RWPE1 (cell line): Measurements from ENCODE around the gene FREM2.

Source experiments
- CTCF ChIA-PET: fragments of 350-600 bp; sonication (Branson Sonifier 250); formaldehyde crosslinking; extraction: SDS; loops from one replicate; lab custom pipeline; 2021; lab: Yijun Ruan, JAX
- POLR2A ChIA-PET: fragments of 400-600 bp; formaldehyde crosslinking; extraction: SDS; loops from one replicate; lab custom pipeline; 2020; ENCODE audit warnings: antibody characterized with exemption; ENCODE audit not compliant: low non-redundant PET; lab: Yijun Ruan, JAX
- DNase-seq: peaks from one replicate; pipeline ENCODE4 v3.0.0; 2012; ENCODE audit warnings: low spot score
- H3K27ac ChIP-seq: fragments of 450-650 bp; 2 replicates; pipeline ENCODE4 v1.5.1; 2017
- TF ChIP-seq, protein P1 (sequence below): fragments of 450-650 bp; conservative IDR thresholded peaks from 2 replicates; pipeline ENCODE4 v1.5.1; 2017; ENCODE audit warnings: low read depth, mild to moderate bottlenecking

FREM2 gene

DNA sequence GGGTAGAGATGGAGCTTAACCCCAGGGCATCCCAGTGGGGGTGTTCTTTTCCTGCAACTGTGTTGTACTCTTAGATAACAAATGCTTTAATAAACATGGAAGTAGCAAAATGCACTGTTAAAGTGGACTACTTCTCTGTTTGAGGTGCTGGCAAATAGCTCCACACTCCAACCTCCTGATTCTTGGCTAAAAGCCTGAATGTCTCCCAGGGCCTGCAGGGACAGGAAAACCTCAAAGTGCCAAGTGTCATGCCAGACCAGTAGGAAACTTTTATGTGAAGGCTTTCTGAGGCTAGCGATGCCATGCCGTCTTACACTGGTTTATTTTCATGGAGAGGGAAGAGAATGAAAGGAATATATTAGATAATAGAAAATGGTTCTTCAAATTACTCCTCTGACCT, 6.8 kb downstream of the FREM2 start:
- ChIA-PET POLR2A (no interaction called here), CTCF (no interaction called here)
- TF ChIP-seq, protein P1, sequence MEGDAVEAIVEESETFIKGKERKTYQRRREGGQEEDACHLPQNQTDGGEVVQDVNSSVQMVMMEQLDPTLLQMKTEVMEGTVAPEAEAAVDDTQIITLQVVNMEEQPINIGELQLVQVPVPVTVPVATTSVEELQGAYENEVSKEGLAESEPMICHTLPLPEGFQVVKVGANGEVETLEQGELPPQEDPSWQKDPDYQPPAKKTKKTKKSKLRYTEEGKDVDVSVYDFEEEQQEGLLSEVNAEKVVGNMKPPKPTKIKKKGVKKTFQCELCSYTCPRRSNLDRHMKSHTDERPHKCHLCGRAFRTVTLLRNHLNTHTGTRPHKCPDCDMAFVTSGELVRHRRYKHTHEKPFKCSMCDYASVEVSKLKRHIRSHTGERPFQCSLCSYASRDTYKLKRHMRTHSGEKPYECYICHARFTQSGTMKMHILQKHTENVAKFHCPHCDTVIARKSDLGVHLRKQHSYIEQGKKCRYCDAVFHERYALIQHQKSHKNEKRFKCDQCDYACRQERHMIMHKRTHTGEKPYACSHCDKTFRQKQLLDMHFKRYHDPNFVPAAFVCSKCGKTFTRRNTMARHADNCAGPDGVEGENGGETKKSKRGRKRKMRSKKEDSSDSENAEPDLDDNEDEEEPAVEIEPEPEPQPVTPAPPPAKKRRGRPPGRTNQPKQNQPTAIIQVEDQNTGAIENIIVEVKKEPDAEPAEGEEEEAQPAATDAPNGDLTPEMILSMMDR = no peak
- no peak for DNase-seq
- H3K27ac ChIP-seq = no peak overlapping the region

- ChIA-PET POLR2A (no interaction called here), CTCF (interaction anchor here (0.6 kb wide), 1 partner anchor 951 kb away, joined by 3 read pairs; no protein-coding TSS in a partner anchor)
- no peak for DNase-seq
- H3K27ac ChIP-seq = no peak overlapping the region
- TF ChIP-seq, protein P1 = no peak
These were observed 10.3 kb downstream of the FREM2 start for GRCh38 chr13:38697197-38697596.

DNA sequence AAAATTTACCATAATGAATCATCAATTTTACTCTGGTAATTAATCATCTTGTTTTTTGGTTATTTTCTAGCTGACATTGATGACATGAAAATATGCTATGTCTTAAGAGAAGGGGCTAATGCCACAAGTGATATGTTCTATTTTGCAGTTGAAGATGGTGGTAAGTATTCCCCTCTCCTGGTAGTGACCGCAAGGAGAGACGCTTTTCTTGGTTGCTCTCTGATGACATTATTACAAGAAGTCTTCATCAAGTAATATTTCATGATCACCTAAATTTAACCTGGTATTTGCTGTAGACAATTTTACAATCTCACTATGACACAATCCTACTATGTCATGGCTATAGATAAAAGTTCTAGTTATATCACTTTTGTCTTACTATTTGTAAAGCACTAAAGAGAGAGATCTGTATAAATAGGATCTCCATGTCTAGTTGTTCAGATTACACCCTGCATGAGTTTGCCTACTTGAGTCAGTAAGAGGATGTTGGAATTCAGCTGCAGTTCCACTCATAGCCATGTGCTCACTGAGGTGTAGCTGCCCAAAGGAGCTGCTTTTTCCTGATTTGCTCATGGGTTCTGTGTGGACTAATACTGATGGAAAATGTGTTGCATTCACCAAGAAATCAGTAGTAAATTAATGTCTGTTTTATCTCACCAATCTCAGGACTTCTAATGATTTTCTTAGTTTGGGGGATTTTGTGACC, 10.9 kb downstream of the FREM2 start:
- TF ChIP-seq, protein P1 = no peak
- ChIA-PET POLR2A (no interaction called here), CTCF (interaction anchor here (0.5 to 0.6 kb wide), 2 partner anchors 220 to 951 kb away, joined by 3 to 6 read pairs; no protein-coding TSS in a partner anchor)
- H3K27ac ChIP-seq = no peak overlapping the region
- DNase-seq = no peak

DNA sequence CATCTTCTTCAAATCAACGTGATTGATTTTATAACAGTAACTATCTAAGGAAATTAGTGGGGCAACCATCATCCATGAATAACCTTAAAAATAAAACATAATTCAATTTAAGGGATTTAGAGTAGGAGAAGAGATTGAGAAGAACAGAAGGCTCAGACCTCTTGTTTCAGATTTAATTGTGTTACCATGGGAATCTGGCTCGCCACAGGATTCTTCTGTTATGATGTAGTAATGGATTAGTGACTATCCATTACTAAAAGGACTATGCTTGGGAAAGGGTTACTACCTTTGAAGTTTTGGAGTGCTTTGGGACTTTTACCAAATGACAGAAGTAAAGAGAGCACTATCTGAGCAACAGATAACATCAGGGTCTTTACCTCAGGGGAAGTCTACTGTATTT, 13.2 kb downstream of the FREM2 start:
- H3K27ac ChIP-seq = no peak overlapping the region
- no peak for DNase-seq
- POLR2A ChIA-PET = no interaction called here
- CTCF ChIA-PET = interaction anchor here (0.9 kb wide), 1 partner anchor 9 kb away, joined by 5 read pairs; no protein-coding TSS in a partner anchor
- TF ChIP-seq, protein P1 = no peak

- ChIA-PET CTCF (no interaction called here), POLR2A (no interaction called here)
These were observed 15.8 kb downstream of the FREM2 start for GRCh38 chr13:38702669-38703068.

GRCh38 chr13:38703255-38703654, 16.4 kb downstream of the FREM2 start:
- CTCF ChIA-PET = interaction anchor here (0.6 kb wide), 1 partner anchor 332 kb away, joined by 3 read pairs; no protein-coding TSS in a partner anchor
- POLR2A ChIA-PET = no interaction called here
- no peak for DNase-seq
- TF ChIP-seq, protein P1 = no peak
- no peak overlapping the region for H3K27ac ChIP-seq

More at GRCh38 chr13:38702669-38703068, 15.8 kb downstream of the FREM2 start:
- no peak for DNase-seq
- TF ChIP-seq, protein P1 = no peak
- no peak overlapping the region for H3K27ac ChIP-seq
